GM18873 (cell line): ENCODE measurements around the gene DICER1.
A peak's percentile ranks its signal among the peaks of the same experiment; 100 is the strongest.
"Not testable (repeated sequence)": the region's sequence is repeated elsewhere in the genome, so short reads cannot be mapped to it uniquely, and the experiment has no call there.

Source experiments
- ATAC-seq: cut with Tn5 transposase; IDR thresholded peaks from one replicate; pipeline ENCODE4 v1.9.1; 2021; ENCODE audit warnings: mild to moderate bottlenecking, moderate library complexity, moderate number of reproducible peaks; ENCODE audit not compliant: unreplicated experiment, low FRiP score

Gene DICER1, protein sequence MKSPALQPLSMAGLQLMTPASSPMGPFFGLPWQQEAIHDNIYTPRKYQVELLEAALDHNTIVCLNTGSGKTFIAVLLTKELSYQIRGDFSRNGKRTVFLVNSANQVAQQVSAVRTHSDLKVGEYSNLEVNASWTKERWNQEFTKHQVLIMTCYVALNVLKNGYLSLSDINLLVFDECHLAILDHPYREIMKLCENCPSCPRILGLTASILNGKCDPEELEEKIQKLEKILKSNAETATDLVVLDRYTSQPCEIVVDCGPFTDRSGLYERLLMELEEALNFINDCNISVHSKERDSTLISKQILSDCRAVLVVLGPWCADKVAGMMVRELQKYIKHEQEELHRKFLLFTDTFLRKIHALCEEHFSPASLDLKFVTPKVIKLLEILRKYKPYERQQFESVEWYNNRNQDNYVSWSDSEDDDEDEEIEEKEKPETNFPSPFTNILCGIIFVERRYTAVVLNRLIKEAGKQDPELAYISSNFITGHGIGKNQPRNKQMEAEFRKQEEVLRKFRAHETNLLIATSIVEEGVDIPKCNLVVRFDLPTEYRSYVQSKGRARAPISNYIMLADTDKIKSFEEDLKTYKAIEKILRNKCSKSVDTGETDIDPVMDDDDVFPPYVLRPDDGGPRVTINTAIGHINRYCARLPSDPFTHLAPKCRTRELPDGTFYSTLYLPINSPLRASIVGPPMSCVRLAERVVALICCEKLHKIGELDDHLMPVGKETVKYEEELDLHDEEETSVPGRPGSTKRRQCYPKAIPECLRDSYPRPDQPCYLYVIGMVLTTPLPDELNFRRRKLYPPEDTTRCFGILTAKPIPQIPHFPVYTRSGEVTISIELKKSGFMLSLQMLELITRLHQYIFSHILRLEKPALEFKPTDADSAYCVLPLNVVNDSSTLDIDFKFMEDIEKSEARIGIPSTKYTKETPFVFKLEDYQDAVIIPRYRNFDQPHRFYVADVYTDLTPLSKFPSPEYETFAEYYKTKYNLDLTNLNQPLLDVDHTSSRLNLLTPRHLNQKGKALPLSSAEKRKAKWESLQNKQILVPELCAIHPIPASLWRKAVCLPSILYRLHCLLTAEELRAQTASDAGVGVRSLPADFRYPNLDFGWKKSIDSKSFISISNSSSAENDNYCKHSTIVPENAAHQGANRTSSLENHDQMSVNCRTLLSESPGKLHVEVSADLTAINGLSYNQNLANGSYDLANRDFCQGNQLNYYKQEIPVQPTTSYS (N-terminal part only)

DNA sequence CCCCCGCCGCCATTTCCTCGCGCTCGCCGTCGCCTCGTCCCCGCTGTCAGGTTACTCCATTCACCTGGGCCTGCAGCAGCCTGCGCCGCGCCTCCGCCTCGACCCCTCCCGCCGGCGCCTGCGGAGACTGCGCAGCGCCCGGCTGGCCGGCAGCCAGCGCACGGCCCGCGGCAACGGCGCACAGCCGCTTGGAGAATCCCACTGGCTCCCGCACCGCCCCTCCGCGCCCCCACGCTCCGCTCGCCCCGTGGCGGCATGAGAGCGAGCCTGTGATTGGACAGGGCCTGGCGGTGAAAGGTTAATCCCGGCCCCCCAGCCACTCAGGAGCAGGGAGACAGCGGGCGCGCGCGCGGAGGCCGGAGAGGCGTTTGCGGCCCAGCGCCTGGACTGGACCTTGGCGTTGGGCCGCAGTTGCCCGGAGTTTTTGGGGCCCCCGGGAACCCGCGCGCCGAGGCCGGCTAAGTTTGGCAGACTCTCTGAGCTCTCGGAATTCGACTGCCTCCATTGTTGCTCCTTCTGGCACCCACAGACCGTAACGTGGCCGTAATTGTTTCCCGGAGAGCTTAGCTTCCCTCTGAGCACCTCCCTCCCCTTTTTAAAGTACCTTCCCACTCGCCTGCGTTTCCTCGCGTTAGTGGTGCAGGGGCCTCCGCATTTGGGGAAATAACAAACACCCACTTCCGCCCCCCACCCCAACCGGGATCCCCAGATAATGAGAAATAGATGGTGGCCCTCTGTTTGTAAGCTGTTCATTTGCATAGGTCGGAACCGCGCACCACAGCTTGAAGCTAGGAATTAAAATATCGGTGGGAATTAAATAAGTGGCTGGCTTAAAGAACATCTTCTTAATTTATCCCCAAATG, at the start of gene DICER1:
TSS of gene DICER1 (minus strand) at position 203 of the 863 bp plus-strand sequence. CDS start 24,071 bp downstream, outside the sequence.
- peak; percentile 62 for ATAC-seq

- no peak for ATAC-seq
These were observed 49.2 kb upstream of the DICER1 start for GRCh38 chr14:95206534-95206933.

- ATAC-seq, result no peak
These were observed 47.4 kb upstream of the DICER1 start for GRCh38 chr14:95204705-95205104.

GRCh38 chr14:95201745-95202144, 44.4 kb upstream of the DICER1 start:
- ATAC-seq, result not testable (repeated sequence)

- ATAC-seq, result no peak
These were observed 43.1 kb upstream of the DICER1 start for GRCh38 chr14:95200404-95200803.

DNA sequence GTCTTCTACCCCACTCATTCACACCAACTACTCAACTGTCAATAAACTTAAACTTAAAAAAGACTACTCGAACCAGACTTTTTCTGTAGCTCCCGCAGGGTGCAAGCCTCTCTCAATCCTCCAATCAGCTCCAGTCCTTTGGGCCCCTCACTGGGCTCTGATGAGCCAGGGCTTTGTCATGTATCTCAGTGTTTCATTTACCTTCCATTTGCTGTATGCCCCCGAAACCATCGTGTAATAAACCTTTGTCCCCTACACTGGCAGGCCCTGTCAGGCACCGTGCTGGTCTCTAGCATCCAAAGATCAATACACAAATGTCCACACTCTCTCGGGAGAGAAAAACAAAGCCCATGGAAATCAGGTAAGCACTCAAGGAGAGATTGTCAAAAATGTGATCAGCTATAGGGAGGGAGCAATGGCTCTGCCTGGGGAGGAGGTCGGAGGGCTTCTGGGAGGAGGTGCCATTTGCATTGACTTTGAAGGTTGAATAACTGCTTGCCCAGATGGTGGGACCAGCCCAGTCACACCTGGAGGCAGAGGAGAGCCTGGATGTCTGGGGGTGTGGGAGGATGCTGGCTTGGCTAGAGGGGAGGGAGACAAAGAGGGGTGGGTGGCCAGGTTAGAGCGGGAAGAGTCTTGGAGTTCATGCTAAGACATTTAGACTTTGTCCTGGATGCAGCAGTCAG, 42.1 kb upstream of the DICER1 start:
- ATAC-seq, result no peak

DNA sequence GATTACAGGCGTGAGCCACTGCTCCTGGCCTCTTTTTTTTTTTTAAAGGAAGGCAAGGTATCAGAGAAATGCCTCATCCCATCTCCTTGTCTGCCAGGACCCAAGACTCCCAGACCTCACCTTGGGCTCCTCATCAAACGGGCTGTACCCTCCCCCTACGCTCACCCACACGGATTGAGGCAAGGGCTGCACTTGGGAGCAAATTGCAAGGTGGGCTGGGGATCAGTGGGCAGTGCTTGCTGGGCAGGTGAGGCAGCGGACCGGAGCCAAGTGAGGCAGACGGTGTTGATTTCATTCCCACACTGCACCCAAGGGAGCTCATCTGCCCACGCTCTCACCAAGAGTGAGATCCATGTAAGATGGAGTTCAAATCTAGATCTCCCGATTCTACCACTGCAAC, 41.0 kb upstream of the DICER1 start:
- no peak for ATAC-seq

GRCh38 chr14:95197551-95197950, 40.2 kb upstream of the DICER1 start:
- ATAC-seq, result no peak

DNA sequence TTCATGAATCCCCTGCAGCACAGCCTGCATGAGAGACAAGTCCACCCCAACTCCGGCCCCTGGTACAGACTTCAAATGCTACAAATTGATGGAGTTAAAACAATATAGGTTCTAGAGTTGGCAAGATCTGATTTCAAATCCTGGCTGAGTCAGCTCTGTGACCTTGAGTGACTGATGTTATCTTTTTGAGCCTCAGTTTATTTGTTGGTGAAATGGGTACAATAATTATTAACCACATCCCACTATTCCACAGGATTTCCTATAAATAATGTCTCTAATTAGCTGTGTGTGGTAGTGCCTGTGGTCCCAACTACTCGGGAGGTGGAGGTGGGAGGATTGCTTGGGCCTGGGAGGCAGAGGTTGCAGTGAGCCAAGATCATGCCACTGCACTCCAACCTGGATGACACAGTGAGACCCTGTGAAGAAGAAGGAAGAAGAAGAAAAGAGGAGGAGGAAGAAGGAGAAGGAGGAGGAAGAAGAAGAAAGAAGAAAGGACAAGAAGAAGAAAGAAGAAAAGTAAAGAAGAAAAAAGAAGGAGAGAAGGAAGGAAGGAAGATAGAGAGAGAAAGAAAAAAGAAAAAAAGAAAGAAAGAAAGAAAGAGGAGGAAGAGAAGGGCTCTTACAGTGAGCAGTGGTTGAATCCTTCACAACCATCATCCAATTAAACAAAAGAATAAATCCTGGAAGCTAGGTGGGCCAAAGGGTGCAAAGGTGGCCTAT, 39.7 kb upstream of the DICER1 start:
- ATAC-seq, result no peak

DNA sequence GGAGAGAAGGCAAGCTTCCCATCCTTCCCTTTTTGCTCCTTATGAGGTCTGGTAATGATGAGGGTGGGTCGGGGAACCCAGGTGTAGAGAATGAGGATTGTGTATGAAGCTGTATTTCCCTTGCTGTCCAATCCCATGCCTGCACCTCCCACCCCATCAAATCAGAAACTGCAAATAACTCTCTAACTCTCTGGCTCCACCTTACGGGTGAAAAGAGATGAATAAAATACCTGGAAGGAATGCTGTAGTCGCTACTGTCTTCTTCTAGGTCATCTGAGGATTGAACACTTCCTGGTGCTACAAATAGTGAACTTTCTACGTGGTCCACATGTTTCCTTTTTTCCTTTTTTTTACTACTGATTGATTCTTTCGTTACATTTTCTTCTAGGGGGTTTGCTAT, 38.9 kb upstream of the DICER1 start:
- ATAC-seq, result no peak

GRCh38 chr14:95195031-95195430, 37.7 kb upstream of the DICER1 start:
- no peak for ATAC-seq

DNA sequence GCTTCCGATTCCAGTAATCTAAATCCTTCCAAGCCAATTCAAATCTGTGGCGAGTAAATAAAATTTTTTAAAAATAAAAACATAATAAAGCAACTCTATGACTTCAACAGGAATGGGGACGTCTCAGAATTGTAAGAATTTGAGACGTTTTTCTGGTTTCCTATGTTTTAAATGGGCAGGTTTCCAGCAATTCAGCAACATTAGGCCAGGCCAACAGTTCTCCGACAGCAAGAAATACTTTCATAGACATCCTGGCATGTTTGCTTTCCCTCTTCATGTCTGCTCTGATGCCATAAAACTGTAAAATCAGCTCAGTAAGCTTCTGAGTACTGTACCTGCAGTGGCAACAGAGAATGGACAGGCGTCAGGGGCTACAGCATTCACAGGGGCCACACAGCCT, 35.8 kb upstream of the DICER1 start:
- no peak for ATAC-seq

GRCh38 chr14:95192311-95192710, 35.0 kb upstream of the DICER1 start:
- no peak for ATAC-seq

DNA sequence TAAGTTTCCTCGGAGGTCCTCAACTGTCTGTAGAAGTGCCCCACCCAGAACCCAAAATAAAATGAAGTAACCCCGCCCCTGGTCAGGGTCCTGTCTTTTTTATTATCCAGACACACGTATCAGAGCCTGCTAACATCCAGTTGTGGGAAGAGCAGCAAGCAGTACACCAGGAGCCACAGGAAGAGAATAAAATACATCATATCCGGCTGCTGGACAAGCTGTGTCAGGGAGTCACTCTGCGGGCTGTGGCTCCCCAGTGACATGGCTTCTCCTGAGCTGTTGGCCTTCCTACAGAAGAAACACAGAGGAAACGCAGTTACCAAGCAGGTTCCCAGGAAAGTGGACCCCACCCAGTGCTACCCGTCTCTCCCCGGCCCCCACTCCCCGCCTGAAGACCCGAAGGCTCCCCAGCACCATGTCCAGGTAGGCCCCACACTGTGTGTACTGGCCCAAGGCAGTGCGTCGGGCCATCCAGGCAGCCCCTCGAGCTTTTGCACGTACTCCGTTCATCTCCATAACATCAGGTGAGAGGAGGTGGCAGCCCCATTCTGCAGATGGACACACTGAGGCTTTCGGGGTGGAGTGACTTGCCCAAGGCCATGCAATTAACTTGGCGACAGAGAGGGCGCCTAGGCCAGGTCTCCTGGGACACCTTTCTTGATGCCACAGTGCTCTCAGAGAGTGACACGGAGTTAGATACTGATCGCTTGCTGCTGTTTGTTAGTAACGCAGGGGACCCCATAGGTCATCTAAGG, 34.3 kb upstream of the DICER1 start:
- ATAC-seq, result no peak

DNA sequence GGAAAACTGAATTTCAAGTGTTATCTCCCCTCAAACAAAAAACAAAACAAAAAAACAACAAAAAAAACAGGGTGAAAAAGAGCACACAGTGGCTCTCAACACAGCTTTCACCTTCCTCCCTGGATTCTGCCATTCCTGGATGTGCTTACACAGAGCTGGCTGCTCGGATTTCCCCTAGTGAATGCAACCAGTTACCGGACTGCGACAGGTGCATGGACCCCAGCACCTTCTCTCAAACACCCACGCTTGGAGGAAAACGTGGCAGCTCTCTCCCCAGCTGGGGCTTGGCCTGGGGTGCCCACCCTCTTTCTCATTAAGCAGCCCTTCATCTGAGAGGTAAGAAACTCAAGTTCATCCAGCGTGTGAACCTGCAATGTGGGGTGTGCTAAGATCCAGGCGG, 33.5 kb upstream of the DICER1 start:
- no peak for ATAC-seq

DNA sequence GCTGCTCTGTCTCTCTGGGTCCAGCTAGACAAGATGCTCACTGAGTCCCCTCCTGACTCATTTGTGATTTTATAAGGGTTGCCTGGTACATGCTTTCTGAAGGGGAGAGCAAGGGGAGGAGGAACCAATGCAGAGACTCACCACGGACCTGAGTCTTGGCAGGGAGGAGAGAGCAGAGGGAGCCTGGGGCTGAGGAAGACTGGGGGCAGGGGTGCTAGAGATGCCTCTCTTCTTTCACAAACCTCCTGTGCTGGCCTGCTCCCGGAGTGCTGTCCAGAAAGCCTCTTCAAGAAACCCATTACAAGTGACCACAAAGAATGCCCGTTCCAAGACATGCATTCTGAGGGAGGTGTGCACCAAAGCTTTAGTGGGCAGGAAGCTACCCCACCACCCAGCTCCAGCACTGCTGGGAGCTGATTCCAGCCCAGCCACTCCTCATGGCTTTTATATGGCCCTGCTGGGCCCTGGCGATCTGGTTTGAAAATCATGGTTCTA, 33.1 kb upstream of the DICER1 start:
- no peak for ATAC-seq

- no peak for ATAC-seq
These were observed 32.2 kb upstream of the DICER1 start for GRCh38 chr14:95189367-95190132.
